ENCODE measurements around the gene SOX18.
"Not testable (repeated sequence)": the region's sequence is repeated elsewhere in the genome, so short reads cannot be mapped to it uniquely, and the experiment has no call there.

SOX18 gene

GRCh38 chr20:64023361-64024140, 25.9 kb downstream of the SOX18 start:
- DNase-seq (ENCODE audit: low spot score), result no peak

GRCh38 chr20:64022671-64023360, 26.6 kb downstream of the SOX18 start:
- no peak for DNase-seq (ENCODE audit: low spot score)

- DNase-seq (ENCODE audit: low spot score), result no peak
Measured at GRCh38 chr20:64021124-64021975, 28.1 kb downstream of the SOX18 start.

GRCh38 chr20:64015635-64016034, 33.8 kb downstream of the SOX18 start:
- DNase-seq (ENCODE audit: low spot score), result no peak

- not testable (repeated sequence) for DNase-seq (ENCODE audit: low spot score)
Measured at GRCh38 chr20:64012385-64013154, 36.9 kb downstream of the SOX18 start.

GRCh38 chr20:64011366-64011779, 38.1 kb downstream of the SOX18 start:
- no peak for DNase-seq (ENCODE audit: low spot score)

GRCh38 chr20:64010711-64011237, 38.7 kb downstream of the SOX18 start:
- DNase-seq (ENCODE audit: low spot score), result no peak

- DNase-seq (ENCODE audit: low spot score), result no peak
Measured at GRCh38 chr20:64009811-64010387, 39.5 kb downstream of the SOX18 start.

- DNase-seq (ENCODE audit: low spot score), result no peak
Measured at GRCh38 chr20:64006902-64007301, 42.5 kb downstream of the SOX18 start.

- no peak for DNase-seq (ENCODE audit: low spot score)
Measured at GRCh38 chr20:64006490-64006889, 42.9 kb downstream of the SOX18 start.

- no peak for DNase-seq (ENCODE audit: low spot score)
Measured at GRCh38 chr20:64005394-64005793, 44.0 kb downstream of the SOX18 start.

GRCh38 chr20:64003960-64004725, 45.3 kb downstream of the SOX18 start:
- DNase-seq (ENCODE audit: low spot score), result no peak

GRCh38 chr20:64001607-64002011, 47.8 kb downstream of the SOX18 start:
- no peak for DNase-seq (ENCODE audit: low spot score)

GRCh38 chr20:64000906-64001305, 48.5 kb downstream of the SOX18 start:
- DNase-seq (ENCODE audit: low spot score), result no peak
